AG10803 (cell line): Measurements from ENCODE around the gene ALG14.

ENCODE experiments used
- DNase-seq: peaks from one replicate; pipeline ENCODE4 v3.0.0; 2010; ENCODE audit warnings: low read depth
- H3K4me3 ChIP-seq: 2 replicates; pipeline ENCODE4 v1.5.1; 2011; ENCODE audit warnings: mild to moderate bottlenecking, low read length, control low read depth
- CTCF ChIP-seq: conservative IDR thresholded peaks from 2 replicates; pipeline ENCODE4 v1.5.1; 2011; ENCODE audit warnings: mild to moderate bottlenecking, low read length, control low read depth, inconsistent platforms

ALG14 gene

GRCh38 chr1:94980582-94981574, 91.9 kb downstream of the ALG14 start:
- peak; percentile 80 for DNase-seq
- H3K4me3 ChIP-seq = no peak overlapping the region
- no peak for TF ChIP-seq CTCF

GRCh38 chr1:94979656-94980581, 92.8 kb downstream of the ALG14 start:
- no peak overlapping the region for H3K4me3 ChIP-seq
- DNase-seq = no peak
- no peak for TF ChIP-seq CTCF

GRCh38 chr1:94979131-94979530, 93.6 kb downstream of the ALG14 start:
- no peak for DNase-seq
- TF ChIP-seq CTCF = no peak
- no peak overlapping the region for H3K4me3 ChIP-seq

- TF ChIP-seq CTCF = no peak
- DNase-seq = no peak
Measured at GRCh38 chr1:94978401-94978800, 94.3 kb downstream of the ALG14 start.

GRCh38 chr1:94976971-94977548, 95.7 kb downstream of the ALG14 start:
- no peak overlapping the region for H3K4me3 ChIP-seq
- no peak for DNase-seq
- no peak for TF ChIP-seq CTCF

More at GRCh38 chr1:94978401-94978800, 94.3 kb downstream of the ALG14 start:
- no peak overlapping the region for H3K4me3 ChIP-seq

- H3K4me3 ChIP-seq = no peak overlapping the region
- TF ChIP-seq CTCF = no peak
- DNase-seq = peak; percentile 81
Measured at GRCh38 chr1:94974824-94975223, 97.9 kb downstream of the ALG14 start.
